GM12874 (cell line): ENCODE measurements around the gene CIAO2B.

Experiments used
- TF ChIP-seq, protein P1 (sequence below): IDR thresholded peaks from 2 replicates; pipeline ENCODE4 v1.5.1; 2011; ENCODE audit warnings: low read depth, mild to moderate bottlenecking, control low read depth, low read length, moderate library complexity; ENCODE audit not compliant: insufficient read depth

CIAO2B gene

DNA sequence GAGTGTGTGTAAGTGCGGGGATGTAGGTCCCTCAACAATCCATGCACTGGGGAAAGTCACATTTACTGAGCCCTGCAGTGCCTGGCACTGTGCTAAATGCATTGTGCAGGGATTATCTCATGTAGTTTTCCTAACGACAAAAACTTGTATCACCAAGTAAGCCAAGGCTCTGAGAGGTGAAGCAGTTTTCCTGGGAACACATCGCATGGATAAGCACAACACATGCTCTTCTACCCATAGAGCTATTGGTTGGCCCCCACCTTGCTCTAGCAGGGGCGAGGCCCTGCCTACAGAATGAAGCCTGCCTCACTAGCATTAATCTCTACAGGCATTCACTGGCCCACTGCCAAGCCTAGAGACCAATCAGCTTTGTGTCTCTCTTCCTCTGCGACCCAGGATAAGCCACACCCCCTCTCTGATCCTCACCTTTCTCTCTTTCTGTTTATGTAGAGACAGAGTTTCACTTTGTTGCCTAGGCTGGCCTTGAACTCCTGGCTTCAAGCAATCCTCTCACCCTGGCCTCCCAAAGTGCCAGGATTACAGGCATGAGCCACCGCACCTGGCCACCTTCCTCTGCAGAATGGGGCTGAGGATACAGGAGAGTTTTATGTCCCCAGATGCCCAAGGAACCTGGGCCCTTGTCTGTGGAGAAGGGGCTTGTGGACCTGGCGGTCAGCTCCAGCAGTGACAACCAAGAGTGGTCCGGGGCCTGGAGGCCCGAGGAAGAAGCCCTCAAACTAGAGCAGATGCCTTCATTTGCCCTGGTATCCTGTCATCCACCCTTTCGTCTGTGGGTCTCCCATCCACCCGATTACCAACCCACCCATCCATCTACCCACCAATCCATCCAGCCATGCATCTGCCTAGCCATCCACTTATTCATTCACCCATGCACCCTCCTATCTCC is 28.3 kb downstream of the CIAO2B start:
- TF ChIP-seq, protein P1, sequence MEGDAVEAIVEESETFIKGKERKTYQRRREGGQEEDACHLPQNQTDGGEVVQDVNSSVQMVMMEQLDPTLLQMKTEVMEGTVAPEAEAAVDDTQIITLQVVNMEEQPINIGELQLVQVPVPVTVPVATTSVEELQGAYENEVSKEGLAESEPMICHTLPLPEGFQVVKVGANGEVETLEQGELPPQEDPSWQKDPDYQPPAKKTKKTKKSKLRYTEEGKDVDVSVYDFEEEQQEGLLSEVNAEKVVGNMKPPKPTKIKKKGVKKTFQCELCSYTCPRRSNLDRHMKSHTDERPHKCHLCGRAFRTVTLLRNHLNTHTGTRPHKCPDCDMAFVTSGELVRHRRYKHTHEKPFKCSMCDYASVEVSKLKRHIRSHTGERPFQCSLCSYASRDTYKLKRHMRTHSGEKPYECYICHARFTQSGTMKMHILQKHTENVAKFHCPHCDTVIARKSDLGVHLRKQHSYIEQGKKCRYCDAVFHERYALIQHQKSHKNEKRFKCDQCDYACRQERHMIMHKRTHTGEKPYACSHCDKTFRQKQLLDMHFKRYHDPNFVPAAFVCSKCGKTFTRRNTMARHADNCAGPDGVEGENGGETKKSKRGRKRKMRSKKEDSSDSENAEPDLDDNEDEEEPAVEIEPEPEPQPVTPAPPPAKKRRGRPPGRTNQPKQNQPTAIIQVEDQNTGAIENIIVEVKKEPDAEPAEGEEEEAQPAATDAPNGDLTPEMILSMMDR, result no peak

DNA sequence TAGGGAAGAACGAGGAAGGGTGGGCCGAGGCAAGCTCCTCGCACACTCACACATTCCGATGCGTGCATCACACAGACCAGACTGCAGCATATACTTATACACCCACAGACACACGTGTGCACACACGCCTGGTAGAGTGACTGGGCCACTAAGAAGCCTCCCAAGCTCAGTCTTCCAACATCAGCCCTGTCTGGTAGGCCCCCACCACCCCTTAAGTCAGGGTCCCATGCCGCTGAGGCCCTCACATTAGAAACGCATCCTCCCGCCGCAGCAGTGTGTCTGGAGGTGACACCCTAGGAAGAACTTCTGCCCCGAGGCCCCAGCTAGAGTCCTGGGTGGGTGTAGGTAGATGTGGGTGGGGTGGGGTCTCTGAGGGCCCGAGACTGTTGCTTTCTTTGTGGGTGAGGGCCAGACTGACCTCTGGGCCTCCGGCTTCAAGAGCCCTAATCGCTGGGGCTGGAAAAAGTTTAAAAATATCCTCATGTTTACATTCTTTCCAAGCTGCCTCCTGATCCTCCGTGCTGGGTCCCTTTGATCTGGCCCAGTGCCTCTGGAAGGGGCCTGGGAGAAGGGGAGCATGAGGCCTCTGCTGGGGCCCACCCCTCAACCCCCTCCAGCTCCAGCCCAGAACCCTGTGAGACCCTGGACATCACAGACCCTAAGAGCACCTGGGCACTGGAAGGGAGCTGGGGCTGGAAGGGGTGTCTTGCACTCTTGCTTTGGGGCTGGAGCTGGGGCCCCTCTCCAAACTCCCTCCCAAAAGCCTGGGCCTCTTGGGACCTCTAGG is 29.2 kb downstream of the CIAO2B start:
- TF ChIP-seq, protein P1, result no peak

DNA sequence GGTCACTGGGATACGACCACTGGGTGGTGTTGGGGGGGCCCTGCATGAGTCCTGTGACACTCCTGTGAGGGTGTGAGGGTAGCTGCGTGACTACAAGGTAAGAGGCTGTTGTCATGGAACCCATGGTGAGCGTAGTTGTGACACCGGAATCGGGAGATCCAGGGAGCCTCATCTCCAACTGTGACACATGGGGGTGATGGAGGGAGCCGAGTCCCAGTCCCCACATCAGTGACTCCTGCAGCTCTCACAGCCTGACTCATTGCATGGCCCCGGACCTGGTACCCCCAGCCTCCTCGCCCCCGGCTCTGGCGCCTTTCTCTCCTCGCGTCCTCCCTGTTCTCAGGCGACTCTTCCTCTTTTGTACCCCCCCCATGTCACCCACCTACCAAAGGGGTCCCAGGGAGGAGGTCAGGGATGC is 29.8 kb downstream of the CIAO2B start:
- TF ChIP-seq, protein P1, result no peak

DNA sequence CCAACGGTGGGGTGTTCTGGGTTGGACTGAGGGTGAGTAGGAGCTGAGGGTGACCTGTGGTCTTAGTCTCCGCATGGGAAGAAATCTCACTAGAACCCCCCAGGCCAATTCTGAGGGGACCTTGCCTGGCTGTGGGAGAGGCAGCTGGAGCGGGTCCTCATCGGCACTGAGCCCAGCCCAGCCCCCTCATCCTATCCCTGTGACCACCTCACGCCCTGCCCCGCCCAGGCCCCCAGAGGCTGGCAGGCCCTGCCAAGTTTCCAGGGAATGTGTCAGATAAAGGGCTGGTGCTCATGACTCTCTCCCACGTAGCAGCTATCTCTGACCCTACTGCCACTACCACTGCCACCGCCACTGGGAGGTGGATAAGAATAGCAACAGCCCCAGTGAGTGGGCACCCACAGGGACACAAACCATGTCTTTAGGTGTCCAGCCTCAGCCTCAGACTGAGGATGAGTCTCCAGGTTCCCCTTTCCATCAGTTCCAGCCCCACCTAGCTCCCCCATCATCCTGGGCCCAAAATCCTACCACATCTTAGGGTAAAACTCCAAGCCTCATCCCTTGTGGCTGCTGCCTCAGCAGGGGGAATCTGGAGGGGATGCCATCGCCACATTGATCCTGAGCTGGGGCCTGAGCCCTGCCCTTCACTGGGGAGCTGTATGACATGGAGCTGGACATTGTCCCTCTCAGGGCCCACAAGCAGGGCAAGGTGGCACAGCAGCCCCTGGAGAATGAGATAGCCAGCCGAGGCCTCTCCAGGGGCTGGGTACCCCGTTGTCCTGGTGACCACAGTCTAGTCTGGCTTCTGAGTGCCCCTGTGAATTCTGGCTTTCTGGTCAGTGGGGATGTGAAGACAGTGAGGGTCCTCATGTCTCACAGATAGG is 30.4 kb downstream of the CIAO2B start:
- TF ChIP-seq, protein P1, result no peak

DNA sequence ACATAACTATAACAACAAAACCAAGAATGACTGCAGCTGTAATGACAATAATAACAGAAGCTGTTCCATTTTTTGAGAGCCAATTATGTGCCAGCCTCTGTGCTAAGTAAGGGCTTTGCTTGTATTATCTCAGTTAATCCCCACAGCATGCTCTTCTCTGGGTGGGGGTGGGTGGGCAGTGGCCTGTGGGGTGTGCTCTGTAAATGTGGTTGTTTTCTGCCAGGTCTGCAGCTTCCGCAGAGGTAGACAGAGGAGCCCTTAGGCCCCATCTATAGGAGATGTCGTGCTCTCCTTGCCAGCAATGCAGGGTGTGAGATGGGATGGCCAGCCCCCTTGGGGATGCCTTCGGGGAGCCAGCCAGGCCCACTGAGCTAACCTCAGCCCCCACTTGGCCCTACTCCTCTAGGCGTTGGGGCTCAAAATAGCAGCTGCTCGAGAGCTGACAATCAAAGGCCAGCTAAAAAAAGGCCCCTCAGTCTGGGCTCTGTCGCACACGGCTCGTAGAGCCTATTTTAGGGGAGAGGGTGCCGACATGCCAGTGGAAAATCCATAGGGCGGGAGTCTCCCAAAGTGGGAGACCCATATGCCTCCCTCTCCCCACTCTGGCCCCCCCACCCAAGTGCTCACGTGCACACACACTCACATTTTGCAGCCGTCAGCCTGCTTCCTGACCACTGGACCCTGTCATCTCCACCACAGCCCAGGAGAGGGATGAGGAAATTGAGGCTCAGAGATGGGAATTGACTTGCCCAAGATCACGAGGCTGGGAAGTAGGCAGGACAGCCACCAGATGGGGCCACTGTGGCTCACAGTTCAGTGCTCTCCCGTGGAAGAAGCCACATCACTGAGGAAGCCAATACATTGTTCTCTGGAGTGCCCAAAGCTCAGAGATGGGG is 31.3 kb downstream of the CIAO2B start:
- TF ChIP-seq, protein P1, result no peak

DNA sequence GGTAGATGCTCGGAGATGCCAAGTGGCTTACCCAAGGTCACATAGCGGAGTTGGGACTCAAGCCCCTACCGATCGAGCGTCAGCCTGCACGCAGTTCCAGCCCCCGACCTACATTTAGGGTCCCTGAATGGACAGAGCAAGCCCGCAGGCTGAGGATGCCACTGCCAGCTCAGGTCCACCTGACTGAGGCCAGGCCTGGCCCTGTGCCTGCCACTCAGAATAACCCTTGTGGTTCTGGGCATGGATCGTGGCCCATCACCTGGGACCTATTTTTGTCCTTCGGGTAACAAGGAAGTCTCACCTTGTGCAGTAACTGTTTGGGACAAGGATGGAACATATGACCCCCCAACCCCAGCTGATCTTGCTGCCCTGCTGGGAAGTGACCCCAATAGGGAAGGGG is 32.6 kb downstream of the CIAO2B start:
- TF ChIP-seq, protein P1, result no peak
